Astrocyte (in vitro differentiated cells and primary cell): ENCODE data around the gene DLGAP1.

Source experiments
- EZH2 ChIP-seq: IDR thresholded peaks from 2 replicates; pipeline ENCODE4 v1.6.1; 2012; ENCODE audit warnings: mild to moderate bottlenecking, low read length, inconsistent platforms; ENCODE audit not compliant: insufficient read depth
- TF ChIP-seq, protein P1 (sequence below): IDR thresholded peaks from 2 replicates; pipeline ENCODE4 v1.5.1; 2011; ENCODE audit warnings: low read depth, mild to moderate bottlenecking, inconsistent platforms, low read length, moderate library complexity; ENCODE audit not compliant: insufficient read depth

DNA sequence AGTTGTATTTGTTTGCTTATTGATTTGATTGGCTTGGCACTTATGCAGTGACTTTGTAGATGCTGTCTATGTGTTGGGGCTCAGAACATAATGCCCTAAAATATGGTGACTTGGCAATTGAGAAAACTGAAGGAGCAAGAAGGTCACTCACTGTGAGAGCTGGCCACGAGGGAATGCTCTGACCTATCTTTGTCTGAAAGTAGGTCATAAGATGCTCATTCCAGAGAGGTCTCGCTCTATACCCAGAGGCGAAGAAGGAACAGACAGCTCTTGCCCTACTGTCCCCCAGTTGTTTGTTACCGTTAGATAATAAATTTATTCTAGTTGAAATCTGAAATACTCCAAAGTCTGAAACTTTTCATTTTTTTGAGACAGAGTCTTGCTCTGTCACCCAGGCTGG is 846.6 kb downstream of the DLGAP1 start:
- TF ChIP-seq, protein P1, sequence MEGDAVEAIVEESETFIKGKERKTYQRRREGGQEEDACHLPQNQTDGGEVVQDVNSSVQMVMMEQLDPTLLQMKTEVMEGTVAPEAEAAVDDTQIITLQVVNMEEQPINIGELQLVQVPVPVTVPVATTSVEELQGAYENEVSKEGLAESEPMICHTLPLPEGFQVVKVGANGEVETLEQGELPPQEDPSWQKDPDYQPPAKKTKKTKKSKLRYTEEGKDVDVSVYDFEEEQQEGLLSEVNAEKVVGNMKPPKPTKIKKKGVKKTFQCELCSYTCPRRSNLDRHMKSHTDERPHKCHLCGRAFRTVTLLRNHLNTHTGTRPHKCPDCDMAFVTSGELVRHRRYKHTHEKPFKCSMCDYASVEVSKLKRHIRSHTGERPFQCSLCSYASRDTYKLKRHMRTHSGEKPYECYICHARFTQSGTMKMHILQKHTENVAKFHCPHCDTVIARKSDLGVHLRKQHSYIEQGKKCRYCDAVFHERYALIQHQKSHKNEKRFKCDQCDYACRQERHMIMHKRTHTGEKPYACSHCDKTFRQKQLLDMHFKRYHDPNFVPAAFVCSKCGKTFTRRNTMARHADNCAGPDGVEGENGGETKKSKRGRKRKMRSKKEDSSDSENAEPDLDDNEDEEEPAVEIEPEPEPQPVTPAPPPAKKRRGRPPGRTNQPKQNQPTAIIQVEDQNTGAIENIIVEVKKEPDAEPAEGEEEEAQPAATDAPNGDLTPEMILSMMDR, result no peak
- no peak for TF ChIP-seq EZH2
